ENCODE data around the gene PLAAT1.

The PLAAT1 gene

GRCh38 chr3:193240850-193241706, at the start of gene PLAAT1:
TSS of gene PLAAT1 (plus strand) at chr3:193241222. CDS start at chr3:193255651, 14,429 bp downstream.
- DNase-seq = peak; percentile 29

- DNase-seq = no peak
Measured at GRCh38 chr3:193194371-193194770, 46.7 kb upstream of the PLAAT1 start.

- DNase-seq = no peak
Measured at GRCh38 chr3:193196746-193197145, 44.3 kb upstream of the PLAAT1 start.

GRCh38 chr3:193207290-193208273, 33.4 kb upstream of the PLAAT1 start:
- no peak for DNase-seq

- DNase-seq = no peak
Measured at GRCh38 chr3:193210618-193211017, 30.4 kb upstream of the PLAAT1 start.

GRCh38 chr3:193211173-193211572, 29.8 kb upstream of the PLAAT1 start:
- no peak for DNase-seq

GRCh38 chr3:193211984-193212383, 29.0 kb upstream of the PLAAT1 start:
- DNase-seq = no peak

- no peak for DNase-seq
Measured at GRCh38 chr3:193212844-193213243, 28.2 kb upstream of the PLAAT1 start.

- DNase-seq = no peak
Measured at GRCh38 chr3:193214445-193214844, 26.6 kb upstream of the PLAAT1 start.

- DNase-seq = no peak
Measured at GRCh38 chr3:193225302-193226125, 15.5 kb upstream of the PLAAT1 start.

GRCh38 chr3:193228206-193228605, 12.8 kb upstream of the PLAAT1 start:
- no peak for DNase-seq

GRCh38 chr3:193229851-193230420, 11.1 kb upstream of the PLAAT1 start:
- DNase-seq = no peak

- DNase-seq = no peak
Measured at GRCh38 chr3:193230610-193231009, 10.4 kb upstream of the PLAAT1 start.

- no peak for DNase-seq
Measured at GRCh38 chr3:193231201-193231600, 9.8 kb upstream of the PLAAT1 start.

GRCh38 chr3:193236599-193236998, 4.4 kb upstream of the PLAAT1 start:
- no peak for DNase-seq

- no peak for DNase-seq
Measured at GRCh38 chr3:193237030-193237429, 4.0 kb upstream of the PLAAT1 start.

GRCh38 chr3:193240436-193240849, 579 bp upstream of the PLAAT1 start:
- no peak for DNase-seq

GRCh38 chr3:193241716-193242115, 694 bp downstream of the PLAAT1 start:
- no peak for DNase-seq

GRCh38 chr3:193243571-193243970, 2.5 kb downstream of the PLAAT1 start:
- no peak for DNase-seq

- no peak for DNase-seq
Measured at GRCh38 chr3:193248848-193249468, 7.9 kb downstream of the PLAAT1 start.

GRCh38 chr3:193250492-193250891, 9.5 kb downstream of the PLAAT1 start:
- DNase-seq = no peak

All from EL (cell line).